KG1 (cell line): ENCODE data around the gene JAZF1.

Source experiments
- DNase-seq: peaks from one replicate; lab custom pipeline; 2025; lab: John Stamatoyannopoulos, UW

Gene JAZF1

DNA sequence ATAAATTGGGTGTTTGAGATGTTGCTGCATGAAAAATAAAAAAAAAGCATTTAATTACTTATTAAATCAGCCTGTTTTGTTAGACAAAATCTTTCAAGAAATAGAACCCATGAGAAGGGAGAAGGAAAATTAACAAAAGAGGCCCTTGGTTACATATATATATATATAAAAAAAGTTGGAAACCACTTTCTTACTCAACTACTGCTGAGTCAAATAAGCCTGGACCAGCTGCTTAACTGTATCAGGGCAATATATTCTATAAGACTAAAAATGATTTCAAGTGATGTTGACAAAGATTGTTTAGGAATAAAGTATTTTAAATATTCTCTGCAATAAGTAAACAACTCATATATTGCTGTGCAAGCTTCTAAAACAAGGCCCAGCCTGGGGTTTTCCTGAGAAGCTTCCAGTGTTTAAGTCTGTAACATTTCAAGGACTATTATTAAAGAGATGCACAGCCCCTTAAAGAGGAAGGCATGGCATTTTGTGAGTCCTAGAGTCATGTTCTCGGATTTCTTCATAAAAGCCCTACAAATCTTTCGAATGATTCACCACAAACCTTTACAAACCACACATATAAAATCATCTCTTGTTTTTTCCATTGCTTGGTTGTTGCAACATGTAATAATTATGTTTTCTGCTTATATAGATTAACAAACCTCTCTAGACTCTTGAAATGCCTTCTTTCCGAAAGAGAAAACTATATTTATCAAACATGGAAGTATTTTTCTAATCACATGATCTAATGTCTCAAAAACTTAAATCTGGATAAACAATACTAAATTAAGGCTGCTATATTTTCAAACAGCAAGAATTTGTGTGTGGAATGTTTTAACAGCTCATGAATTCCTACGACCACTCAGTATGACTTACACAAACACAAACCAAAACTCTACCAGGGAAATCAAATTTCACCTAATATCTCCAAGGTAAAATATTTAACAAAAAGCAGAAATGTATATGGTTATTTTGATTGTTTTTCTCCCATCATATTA lies 14.3 kb downstream of the JAZF1 start:
- DNase-seq = no peak

DNA sequence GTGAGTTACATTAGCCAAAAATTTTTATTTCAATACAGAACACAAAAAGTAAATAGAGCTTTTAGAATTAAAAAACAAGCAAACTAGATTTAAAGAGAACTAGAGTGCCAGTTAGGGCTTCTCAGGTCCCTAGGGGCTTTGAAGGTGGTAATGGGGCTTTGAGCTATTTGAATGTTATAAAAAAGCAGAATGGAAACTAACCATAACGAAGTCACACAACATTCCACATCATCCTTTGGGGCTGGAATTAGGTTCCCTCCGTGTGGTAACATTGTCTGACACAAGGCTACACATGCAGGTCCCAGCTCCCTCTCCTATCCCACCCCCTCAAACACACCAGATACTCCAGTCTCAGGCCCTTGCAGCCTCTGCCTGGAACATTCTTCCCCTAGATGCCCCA lies 15.3 kb downstream of the JAZF1 start:
- no peak for DNase-seq

DNA sequence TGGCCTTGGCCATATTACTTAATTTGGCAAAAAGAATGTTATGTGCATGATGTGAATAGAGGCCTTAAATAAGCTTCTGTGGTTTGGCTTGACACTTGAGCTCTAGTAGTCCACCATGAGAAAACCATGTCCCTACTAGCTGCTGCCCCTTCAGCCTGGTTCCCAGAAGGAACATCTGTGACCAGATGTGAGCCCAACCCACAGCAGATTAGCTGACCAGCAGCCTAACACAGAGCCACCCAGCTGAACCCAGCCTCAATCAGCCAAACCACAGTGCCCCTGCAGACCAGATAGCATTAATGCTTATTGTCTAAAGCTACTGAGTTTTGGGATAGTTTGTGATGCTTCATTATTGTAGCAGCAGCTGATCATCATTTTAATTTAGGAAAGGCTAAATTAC lies 16.6 kb downstream of the JAZF1 start:
- no peak for DNase-seq

DNA sequence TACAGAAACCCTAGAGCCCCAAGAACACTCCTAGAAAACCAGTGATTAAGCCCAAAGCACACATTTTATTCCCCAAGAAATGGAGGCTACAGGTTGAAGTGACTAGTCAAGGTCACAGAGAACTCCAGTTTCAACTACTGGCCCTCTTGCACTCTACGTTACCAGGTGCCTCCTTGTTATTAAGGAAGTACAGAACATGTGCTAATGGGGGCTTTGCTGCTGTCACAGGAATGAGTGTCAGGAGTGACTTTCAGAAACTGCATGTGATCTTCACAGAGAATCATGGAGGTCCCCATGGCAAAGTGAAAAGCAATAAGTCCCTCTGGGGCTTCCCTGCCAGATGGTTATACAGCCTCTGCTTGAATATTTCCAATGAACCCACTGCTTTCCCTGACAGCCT lies 19.3 kb downstream of the JAZF1 start:
- no peak for DNase-seq

DNA sequence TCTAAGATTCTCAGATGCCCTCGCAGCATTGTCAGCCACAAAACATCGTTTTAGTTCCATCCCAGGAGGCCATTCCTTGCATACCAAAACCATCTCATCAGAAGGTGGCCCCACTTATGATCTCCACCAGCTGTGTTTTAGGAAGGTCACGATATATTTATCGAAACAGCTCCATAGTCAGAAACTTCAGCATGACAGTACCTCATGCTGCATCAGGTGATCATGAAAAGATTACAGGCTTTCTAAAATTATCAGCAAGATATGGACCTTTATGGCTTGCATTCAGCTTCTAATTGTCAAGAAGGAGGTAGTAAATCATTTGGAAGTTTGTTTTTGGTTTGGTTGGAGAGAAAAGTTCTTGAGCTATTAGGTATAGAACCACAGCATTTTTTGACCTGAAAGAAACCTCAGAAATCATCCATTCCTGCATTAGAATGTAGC lies 20.0 kb downstream of the JAZF1 start:
- no peak for DNase-seq

DNA sequence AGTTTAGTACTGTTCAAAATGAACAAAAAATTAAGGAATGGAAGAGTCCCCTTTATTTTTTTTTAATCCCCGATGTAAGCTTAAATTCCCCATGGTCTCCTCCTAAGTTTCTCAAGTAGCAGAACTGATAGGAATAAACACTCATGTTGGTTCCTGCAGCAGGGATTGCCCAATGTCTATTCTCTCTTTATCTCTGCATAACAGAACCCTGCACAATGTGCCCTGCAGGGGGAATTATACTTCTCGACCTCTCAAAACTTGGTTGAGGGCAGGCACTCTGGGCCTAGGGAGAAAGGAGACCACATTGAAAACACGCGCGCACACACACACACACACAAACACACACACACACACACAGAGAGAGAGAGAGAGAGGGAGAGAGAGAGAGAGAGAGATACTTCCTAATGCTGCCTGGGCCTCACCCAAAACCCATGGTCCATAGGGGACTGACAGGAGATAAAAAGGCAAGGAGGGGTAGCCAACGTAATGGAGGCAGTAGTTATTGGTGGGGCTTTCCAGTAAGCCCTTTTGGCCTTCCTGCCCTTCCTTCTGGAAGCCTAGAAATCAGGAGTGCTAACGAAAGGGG lies 22.7 kb downstream of the JAZF1 start:
- DNase-seq = no peak

DNA sequence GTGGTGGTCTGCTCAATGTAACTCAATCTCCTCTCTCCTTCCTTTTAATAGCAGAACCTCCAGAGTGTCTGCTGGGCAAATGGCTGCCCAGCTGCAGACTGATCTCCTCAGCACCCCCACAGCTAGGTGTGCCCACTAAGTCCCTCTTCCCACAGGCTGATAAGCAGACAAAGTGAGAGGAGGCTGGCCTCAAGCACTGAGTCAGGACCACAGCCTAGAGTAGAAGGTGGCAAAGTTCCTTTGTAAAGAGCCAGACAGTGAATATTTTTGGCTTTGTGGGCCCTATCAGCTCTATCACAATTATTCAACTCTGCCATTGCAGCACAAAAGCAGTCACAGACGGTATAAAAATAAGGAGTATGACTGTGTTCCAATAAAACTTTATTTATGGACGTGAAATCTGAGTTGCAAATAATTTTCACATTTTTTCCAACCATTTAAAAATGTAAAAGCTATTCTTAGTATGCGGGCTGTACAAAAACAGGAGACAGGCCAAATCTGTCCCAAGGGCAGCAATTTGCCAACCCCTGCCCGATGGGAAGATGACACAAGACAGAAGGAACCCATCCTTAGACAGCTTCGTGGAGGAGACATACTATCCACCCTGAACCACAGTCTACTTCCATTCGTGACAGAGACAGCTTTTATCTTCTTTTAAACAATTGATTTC lies 23.4 kb downstream of the JAZF1 start:
- DNase-seq = no peak

DNA sequence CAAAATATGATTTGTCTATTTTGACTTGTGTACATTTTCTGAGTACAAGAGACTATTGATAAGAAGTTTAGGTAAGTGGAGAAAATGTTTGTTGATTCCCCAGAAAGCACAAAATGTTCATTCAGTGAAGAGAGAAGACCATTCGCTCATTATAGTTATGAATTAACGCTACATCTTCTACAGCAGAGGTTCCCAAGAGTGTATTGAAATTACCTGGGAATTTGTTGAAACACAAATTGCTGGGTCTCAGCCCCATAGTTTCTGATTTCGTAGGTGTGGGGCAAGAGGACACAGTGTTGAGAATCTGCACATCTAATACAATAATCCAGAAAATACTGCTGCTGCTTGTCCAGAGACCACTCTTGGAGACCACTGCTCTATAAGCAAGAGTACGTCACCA lies 24.2 kb downstream of the JAZF1 start:
- DNase-seq = no peak

DNA sequence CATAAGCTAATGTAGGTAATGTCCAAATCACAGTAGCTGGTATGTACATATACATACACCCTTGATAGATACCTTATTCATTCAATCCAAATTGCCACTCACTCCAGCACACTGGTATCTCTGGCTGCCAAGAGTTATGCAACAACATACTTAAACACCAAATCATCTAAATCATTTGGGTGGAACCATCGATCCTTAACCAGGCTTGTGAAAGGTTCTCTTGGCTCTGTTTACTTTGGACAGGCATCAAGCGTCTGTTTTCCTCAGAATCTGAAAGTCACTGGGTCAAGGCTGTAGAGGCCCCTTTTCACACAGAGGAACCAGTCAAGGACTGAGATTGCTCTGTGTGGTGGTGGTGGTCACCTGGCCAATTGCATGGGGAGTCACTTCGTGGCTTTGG lies 24.6 kb downstream of the JAZF1 start:
- no peak for DNase-seq

DNA sequence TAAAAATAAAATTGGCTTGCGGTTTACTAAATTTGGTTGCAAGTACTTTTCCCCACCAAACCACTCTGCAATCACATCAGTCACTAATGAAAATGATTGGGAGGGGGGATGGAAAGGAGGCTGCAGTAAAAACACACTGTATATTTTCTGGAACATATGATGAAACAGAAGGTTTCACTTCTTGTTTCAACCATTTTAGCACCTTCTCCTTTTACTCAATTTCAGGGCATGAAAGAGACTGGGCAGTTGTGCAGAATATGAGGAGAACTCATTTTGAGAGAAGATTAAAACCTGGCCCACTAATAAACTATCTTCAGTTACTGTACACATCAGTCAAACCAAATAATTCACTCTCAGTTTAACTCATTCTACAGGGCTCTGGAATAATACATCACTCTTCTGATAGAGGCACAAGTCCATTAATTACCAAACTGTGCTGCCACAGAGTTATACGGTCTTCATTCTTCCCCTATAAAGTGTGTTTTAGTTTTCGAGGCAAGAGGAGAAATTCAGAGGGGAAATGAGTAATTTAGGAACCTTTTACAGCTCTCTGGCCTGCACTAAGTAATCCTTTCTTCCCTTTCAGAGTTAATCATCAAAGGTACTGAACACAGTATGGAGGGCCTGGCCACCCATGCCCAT lies 25.5 kb downstream of the JAZF1 start:
- no peak for DNase-seq

DNA sequence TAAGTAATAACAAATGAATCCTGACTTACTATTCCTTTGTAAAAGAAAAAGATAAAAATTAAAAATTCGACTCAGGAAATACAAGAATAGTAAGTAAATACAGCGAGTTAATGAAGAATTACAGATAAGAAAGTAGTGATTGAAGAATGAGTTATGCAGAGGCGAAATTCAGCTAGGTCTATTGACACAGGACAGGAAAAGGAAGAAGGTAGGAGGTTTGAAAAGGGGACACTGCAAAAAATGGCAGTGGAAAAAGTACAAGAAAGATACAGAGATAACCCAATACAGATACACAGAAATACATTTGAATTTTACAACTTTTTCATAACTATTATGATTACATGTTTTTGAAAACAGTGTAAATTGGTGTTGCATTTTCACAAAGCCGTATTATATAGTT lies 28.0 kb downstream of the JAZF1 start:
- DNase-seq = no peak

DNA sequence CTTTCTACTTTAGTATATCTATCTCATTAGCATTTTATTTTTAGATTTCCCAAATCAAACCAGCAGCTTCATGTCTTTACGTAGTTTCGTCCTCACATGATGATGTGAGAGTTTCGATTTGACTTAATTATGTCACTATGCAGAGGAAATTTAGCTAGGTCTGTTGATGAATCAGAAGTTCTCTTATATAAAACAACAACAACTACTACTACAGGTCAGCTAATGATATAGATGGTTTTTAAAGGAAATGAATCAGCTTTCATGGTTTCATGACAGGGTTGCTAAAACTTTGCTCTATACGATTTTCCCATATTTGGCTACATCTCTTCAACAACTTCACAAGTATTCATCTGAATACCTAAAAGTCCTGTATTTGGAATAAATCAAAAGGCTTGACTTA lies 28.6 kb downstream of the JAZF1 start:
- no peak for DNase-seq

DNA sequence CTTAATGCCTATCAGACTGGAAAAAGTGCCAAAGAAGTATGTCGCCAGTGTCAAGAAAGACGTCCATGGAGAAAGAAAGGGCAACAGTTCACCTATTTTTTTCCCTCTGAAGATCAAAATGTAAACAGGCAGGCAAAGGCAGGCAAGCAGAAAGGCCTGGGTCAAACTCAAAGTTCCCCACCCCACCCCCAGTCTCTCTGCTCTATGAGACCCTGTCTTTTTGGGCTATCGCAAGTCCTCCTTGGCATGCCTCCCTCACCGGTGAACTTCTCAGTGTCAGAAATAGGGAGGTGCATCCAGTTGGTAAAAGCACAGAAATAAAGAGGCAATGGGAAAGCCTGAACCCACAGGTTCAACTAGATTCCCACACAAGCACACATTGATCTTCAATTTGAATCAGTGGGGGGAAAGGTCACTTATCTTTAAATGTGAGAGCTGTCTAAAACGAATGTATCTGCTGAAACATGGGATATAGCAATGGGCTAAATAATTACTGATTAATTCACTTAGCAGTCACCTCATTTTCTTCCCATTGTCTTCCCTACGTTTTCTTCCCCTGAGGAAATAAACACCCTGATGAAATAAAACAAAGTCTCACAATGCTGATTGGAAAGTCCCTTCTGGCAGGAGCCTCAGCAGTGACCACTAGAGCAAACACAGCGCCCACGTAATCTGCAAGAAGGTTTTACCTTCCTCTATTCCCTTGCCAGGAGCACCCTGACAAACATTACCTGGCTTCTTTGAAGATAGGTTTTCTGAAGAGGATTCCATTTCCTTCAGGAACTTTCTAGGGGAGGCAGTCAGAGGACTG lies 31.1 kb downstream of the JAZF1 start:
- DNase-seq = no peak

DNA sequence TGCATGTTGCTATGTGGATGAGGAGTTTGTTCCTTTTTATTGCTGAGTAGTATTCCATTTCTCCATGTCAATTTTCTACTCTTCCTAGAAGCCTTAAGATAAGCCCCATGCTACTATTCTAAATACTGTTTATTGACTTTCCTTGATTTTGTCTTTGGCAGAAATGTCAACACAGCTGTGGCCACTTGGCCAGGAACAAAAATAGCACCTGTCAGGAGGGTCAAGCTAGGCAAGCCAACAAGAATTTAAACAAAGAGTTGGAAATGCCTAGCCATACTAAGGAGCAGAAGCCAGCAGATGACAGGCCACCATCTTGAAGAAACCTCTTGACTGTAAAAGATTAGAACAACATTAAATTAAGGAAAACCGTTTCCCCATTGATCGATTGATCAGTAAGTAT lies 34.7 kb downstream of the JAZF1 start:
- no peak for DNase-seq

DNA sequence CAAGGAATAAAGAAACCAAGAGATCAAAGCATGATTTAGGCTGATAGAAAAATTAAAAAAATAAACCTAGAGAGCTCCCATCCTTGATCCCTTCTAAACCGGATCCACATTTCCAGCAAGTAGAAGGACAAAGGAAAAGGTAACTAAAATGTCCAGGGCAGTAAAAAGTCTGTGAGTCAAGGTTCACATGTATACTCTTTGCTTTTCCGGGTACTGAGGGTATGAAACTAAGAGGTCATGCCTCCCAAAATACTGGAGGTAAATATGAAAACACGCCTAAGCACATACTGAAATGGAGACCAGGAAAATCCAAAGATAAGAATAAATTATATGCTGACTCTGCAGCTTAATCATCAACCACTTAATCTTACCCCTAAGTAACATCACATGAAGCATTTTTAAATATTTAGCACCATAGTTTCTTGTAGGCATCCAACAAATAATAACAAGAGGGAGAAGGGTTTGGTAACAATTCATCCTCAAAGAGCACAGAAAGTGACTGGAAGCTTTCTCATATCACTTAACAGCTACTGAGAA lies 35.4 kb downstream of the JAZF1 start:
- no peak for DNase-seq

DNA sequence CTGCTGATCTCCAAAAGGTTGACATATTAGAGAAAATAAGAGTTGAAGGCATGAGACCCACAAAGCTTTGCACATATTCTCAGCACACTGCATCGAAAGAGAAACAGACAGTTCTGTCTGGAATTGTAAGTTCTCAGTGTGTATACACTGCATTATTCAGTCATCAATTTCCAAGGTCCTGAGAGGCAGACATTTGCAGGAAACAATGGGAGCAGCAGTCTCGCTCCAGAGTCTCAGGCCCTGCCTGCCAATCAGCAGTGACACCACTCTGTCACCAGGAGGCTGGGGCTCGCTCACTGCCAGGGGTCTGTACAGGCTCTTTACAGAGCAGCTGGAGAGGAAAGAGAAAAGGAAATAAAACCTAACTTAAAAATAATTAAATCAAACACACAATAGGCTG lies 36.3 kb downstream of the JAZF1 start:
- no peak for DNase-seq

DNA sequence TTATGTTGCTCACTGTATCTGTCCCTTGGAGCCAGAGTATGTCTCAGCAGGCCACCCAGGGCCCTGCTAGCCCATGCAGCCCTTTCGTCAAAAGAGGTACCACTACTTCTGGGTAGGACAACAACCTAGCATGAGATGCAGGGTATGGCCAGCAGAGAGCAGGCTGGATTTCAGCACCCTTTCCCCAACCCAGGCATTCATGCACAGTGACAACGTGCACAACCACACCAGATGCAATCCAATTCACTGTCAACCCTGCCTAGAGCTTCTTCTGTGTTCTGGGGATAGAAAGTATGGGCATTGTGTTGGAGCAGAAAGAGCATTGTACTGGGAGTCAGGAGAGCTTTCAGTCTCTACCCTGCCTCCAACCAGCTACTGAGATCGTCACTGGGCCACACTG lies 37.9 kb downstream of the JAZF1 start:
- DNase-seq = no peak

DNA sequence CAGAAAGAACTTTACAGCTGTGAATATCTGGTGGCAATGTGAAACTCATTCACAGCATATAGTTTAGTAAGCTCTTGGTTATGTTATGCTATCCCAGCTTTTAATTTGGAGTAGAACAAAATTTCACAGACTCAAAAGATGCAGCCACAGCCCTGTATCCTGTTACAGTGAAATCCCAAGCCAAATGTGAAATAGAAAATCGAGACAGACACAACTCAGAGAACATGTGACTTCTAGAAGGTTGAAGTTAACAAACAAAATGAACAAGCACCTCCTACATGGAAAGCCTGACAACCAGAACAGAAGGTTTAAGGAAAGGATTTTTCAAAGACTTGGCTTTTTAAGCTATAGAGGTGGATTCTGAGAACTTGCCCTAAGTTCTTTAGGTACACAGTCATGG lies 39.6 kb downstream of the JAZF1 start:
- DNase-seq = no peak

DNA sequence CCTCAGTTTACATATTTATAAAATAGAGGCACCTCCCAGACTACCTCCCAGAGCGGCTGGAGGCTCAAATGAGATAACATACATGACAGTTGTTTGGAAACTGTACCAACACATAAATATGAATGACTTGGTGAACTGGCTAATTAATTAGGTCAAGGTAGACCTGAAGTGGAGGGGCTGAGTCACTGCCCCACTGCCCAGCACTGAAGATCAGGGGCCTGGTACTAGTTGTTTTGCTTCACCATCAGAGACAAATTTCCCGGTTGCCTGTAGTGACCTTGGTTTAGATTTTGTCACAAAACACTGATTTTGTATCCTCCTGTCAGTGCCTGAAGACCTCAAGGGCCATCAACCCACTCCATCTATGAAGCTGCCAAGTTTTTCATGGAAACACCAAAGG lies 41.8 kb downstream of the JAZF1 start:
- no peak for DNase-seq

DNA sequence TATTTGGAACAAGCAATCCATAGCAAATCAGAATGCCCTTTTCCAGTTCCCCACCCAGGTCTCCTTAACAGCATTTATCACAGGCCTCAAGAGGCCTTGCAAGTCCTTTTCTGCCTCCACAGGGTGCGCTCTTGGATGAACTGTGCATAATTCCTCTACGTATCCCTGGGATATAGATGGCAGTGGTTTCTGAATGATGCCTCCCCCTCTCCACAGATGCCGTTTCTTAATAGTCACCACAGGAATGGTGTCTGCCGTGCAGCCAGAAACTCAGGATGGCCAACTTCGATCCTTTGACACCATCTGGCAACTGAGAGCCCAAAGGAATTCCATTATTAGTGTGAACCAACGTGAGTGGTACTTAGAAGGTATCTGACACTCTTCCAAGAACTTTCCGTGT lies 43.1 kb downstream of the JAZF1 start:
- DNase-seq = no peak

DNA sequence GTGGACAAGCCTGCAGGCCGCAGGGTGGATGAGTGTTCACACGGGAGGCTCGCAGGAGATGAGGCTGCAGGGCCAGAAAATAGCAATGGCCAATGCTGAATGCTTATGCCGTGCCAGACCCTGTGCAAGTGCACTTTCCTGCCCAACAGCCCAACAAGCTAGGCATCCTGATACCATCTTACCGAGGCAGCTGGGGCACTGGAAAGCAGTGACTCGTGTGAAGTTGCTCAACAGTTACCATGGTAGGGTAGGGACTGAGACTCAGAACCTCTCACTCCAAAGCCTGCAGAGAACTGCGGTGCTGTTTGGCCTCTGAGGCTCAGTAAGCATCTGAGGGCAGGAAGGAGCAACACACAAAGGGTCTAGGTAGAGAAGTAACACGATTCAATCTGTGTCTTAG lies 43.7 kb downstream of the JAZF1 start:
- no peak for DNase-seq
